Measurements from ENCODE around the gene ADCY7.

GRCh38 chr16:50299508-50300105, 33.3 kb downstream of the ADCY7 start:
- TF ChIP-seq CTCF (IDR thresholded peaks at IDR 0.05 in 8 of 11, conservative IDR thresholded peaks at IDR 0.05 in 3 of 11) (no peak), POLR2A (IDR thresholded peaks at IDR 0.05) (no peak), POLR2AphosphoS5 (IDR thresholded peaks at IDR 0.05) (peak in 1 of 3 donors; percentile 38)
